ENCODE measurements around the gene LRRC45. TPM values are rescaled to one million over a fixed set of nuclear protein-coding genes. Genes with fewer than 3 reads are reported as not detected.
A peak's percentile ranks its signal among the peaks of the same experiment; 100 is the strongest.

LRRC45 gene
- total RNA-seq, 1 experiment from 2014 or later: 40.1 TPM

- no peak for DNase-seq (ENCODE audit: low read depth, low spot score)
- Histone ChIP-seq H3K4me2 (ENCODE audit: low read length) (no peak overlapping the region), H3K36me3 (ENCODE audit: control insufficient read depth in 1 of 2, insufficient read depth in 2 of 2, low read length in 2 of 2) (peaks cover 18 to 65% of the 10 kb centered on the region in 2 experiments), H3K9me3 (ENCODE audit: control insufficient read depth in 1 of 2, insufficient read depth in 1 of 2, low read depth in 1 of 2, low read length in 2 of 2) (no peaks in the 10 kb centered on the region), H3K4me3 (replicated peaks in 1 of 2; ENCODE audit: low read depth in 1 of 2, low read length in 2 of 2) (no peak overlapping the region), H2AFZ (ENCODE audit: low read depth, low read length, poor library complexity, severe bottlenecking) (no peak overlapping the region), H3K27ac (ENCODE audit: low read depth, low read length) (peak overlapping the region; percentile 19; the same call in 1 of the 2 replicates), H3K9ac (ENCODE audit: low read length) (no peak overlapping the region), H3K79me2 (ENCODE audit: insufficient read depth, low read length) (peaks cover 35% of the 10 kb centered on the region), H3K4me1 (ENCODE audit: control insufficient read depth in 1 of 2, insufficient read depth in 2 of 2, low read length in 2 of 2) (peaks cover 11 to 22% of the 10 kb centered on the region in 2 experiments; a peak in 3 of 4 replicates), H3K27me3 (ENCODE audit: insufficient read depth, low read length) (no peaks in the 10 kb centered on the region), H4K20me1 (ENCODE audit: insufficient read depth) (no peaks in the 10 kb centered on the region; the same call in 1 of the 2 replicates), H3K9me2 (ENCODE audit: insufficient read depth) (no peaks in the 10 kb centered on the region)
- CTCF ChIA-PET: no interaction called here
- POLR2A ChIA-PET: no interaction called here
- no TSS peak for BruUV-seq (replicated peaks)
- TF ChIP-seq, protein P1, sequence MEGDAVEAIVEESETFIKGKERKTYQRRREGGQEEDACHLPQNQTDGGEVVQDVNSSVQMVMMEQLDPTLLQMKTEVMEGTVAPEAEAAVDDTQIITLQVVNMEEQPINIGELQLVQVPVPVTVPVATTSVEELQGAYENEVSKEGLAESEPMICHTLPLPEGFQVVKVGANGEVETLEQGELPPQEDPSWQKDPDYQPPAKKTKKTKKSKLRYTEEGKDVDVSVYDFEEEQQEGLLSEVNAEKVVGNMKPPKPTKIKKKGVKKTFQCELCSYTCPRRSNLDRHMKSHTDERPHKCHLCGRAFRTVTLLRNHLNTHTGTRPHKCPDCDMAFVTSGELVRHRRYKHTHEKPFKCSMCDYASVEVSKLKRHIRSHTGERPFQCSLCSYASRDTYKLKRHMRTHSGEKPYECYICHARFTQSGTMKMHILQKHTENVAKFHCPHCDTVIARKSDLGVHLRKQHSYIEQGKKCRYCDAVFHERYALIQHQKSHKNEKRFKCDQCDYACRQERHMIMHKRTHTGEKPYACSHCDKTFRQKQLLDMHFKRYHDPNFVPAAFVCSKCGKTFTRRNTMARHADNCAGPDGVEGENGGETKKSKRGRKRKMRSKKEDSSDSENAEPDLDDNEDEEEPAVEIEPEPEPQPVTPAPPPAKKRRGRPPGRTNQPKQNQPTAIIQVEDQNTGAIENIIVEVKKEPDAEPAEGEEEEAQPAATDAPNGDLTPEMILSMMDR (IDR thresholded peaks at IDR 0.05 in 2 of 3, conservative IDR thresholded peaks at IDR 0.05 in 1 of 3; ENCODE audit: borderline replicate concordance in 1 of 3, insufficient read depth in 1 of 3, low read depth in 2 of 3, low read length in 2 of 3): peak in 2 of 3 experiments; percentile 16 to 20; a peak in 1 of 6 replicates
- no peak for TF ChIP-seq ELF1 (IDR thresholded peaks at IDR 0.05; ENCODE audit: borderline replicate concordance, low read depth)
- intact Hi-C loops (cut with micrococcal nuclease): no loop called here
- RAD21 ChIA-PET (ENCODE audit: low non-redundant PET in 1 of 2, low total read pairs in 2 of 2, uncharacterized antibody in 2 of 2, unreplicated experiment in 2 of 2): no interaction called here
- no peak for ATAC-seq
Measured at GRCh38 chr17:82062076-82062983, 39.2 kb downstream of the LRRC45 start.

DNA sequence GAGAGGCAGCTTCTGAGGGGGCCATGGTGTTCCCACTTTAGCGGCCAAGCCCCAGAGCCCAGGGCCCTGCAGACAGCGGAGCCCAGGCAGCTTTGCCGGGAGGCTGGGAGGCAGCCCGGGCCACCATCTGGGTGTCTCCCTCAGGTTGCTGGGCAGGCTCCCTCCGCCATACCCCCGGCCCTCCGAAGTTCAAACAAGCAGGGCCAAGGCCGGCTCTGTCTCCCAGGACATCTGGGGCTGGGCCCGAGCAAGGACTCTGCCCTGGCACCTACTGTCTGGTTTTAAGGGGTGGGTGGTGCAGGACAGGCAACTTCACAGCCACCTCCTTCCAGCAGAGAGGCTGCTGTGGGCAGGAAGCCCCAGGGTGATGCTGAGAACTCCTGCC, 39.9 kb downstream of the LRRC45 start:
- Histone ChIP-seq H3K4me2 (ENCODE audit: low read length) (no peak overlapping the region), H3K9me2 (ENCODE audit: insufficient read depth) (no peaks in the 10 kb centered on the region), H3K79me2 (ENCODE audit: insufficient read depth, low read length) (peaks cover 35% of the 10 kb centered on the region), H3K36me3 (ENCODE audit: control insufficient read depth in 1 of 2, insufficient read depth in 2 of 2, low read length in 2 of 2) (peaks cover 15 to 59% of the 10 kb centered on the region in 2 experiments), H3K9ac (ENCODE audit: low read length) (no peak overlapping the region), H3K27ac (ENCODE audit: low read depth, low read length) (peak overlapping the region; percentile 19; the same call in 1 of the 2 replicates), H3K4me1 (ENCODE audit: control insufficient read depth in 1 of 2, insufficient read depth in 2 of 2, low read length in 2 of 2) (peaks cover 11 to 22% of the 10 kb centered on the region in 2 experiments; a peak in 3 of 4 replicates), H4K20me1 (ENCODE audit: insufficient read depth) (no peaks in the 10 kb centered on the region; the same call in 1 of the 2 replicates), H3K9me3 (ENCODE audit: control insufficient read depth in 1 of 2, insufficient read depth in 1 of 2, low read depth in 1 of 2, low read length in 2 of 2) (no peaks in the 10 kb centered on the region), H3K4me3 (replicated peaks in 1 of 2; ENCODE audit: low read depth in 1 of 2, low read length in 2 of 2) (no peak overlapping the region), H3K27me3 (ENCODE audit: insufficient read depth, low read length) (no peaks in the 10 kb centered on the region), H2AFZ (ENCODE audit: low read depth, low read length, poor library complexity, severe bottlenecking) (no peak overlapping the region)
- no peak for ATAC-seq
- ChIA-PET RAD21 (ENCODE audit: low non-redundant PET in 1 of 2, low total read pairs in 2 of 2, uncharacterized antibody in 2 of 2, unreplicated experiment in 2 of 2) (no interaction called here), CTCF (no interaction called here), POLR2A (no interaction called here)
- TF ChIP-seq MAX (IDR thresholded peaks at IDR 0.05) (no peak), YY1 (IDR thresholded peaks at IDR 0.05; ENCODE audit: extremely low read depth, insufficient replicate concordance, low read depth, low read length) (no peak), SIN3A (IDR thresholded peaks at IDR 0.05; ENCODE audit: low read depth) (no peak), ZBTB33 (IDR thresholded peaks at IDR 0.05; ENCODE audit: extremely low read depth, insufficient replicate concordance, low read length) (no peak)
- BruUV-seq (replicated peaks): no TSS peak
- intact Hi-C loops (cut with micrococcal nuclease): no loop called here
- DNase-seq (ENCODE audit: low read depth, low spot score): no peak
